Measurements from ENCODE around the gene JAKMIP1.

The JAKMIP1 gene

GRCh38 chr4:6065166-6065565, 135.2 kb downstream of the JAKMIP1 start:
- no peak for DNase-seq (ENCODE audit: low read depth)

GRCh38 chr4:6064383-6064782, 136.0 kb downstream of the JAKMIP1 start:
- DNase-seq (ENCODE audit: low read depth), result no peak

GRCh38 chr4:6063684-6064083, 136.7 kb downstream of the JAKMIP1 start:
- DNase-seq (ENCODE audit: low read depth), result no peak

- DNase-seq (ENCODE audit: low read depth), result no peak
Measured at GRCh38 chr4:6062133-6062532, 138.2 kb downstream of the JAKMIP1 start.

GRCh38 chr4:6059375-6059805, 141.0 kb downstream of the JAKMIP1 start:
- no peak for DNase-seq (ENCODE audit: low read depth)

GRCh38 chr4:6058531-6059374, 141.6 kb downstream of the JAKMIP1 start:
- no peak for DNase-seq (ENCODE audit: low read depth)

- DNase-seq (ENCODE audit: low read depth), result no peak
Measured at GRCh38 chr4:6056976-6057766, 143.2 kb downstream of the JAKMIP1 start.

GRCh38 chr4:6055436-6055835, 144.9 kb downstream of the JAKMIP1 start:
- no peak for DNase-seq (ENCODE audit: low read depth)

GRCh38 chr4:6055030-6055429, 145.3 kb downstream of the JAKMIP1 start:
- DNase-seq (ENCODE audit: low read depth), result no peak

GRCh38 chr4:6054162-6054922, 146.0 kb downstream of the JAKMIP1 start:
- DNase-seq (ENCODE audit: low read depth), result no peak

GRCh38 chr4:6052679-6053078, 147.7 kb downstream of the JAKMIP1 start:
- DNase-seq (ENCODE audit: low read depth), result no peak

- DNase-seq (ENCODE audit: low read depth), result no peak
Measured at GRCh38 chr4:6050551-6050950, 149.8 kb downstream of the JAKMIP1 start.

- no peak for DNase-seq (ENCODE audit: low read depth)
Measured at GRCh38 chr4:6049985-6050384, 150.4 kb downstream of the JAKMIP1 start.

- no peak for DNase-seq (ENCODE audit: low read depth)
Measured at GRCh38 chr4:6049278-6049677, 151.1 kb downstream of the JAKMIP1 start.

- no peak for DNase-seq (ENCODE audit: low read depth)
Measured at GRCh38 chr4:6048537-6048936, 151.8 kb downstream of the JAKMIP1 start.

GRCh38 chr4:6047130-6047673, 153.1 kb downstream of the JAKMIP1 start:
- no peak for DNase-seq (ENCODE audit: low read depth)

GRCh38 chr4:6046526-6047129, 153.7 kb downstream of the JAKMIP1 start:
- no peak for DNase-seq (ENCODE audit: low read depth)

GRCh38 chr4:6044805-6045204, 155.5 kb downstream of the JAKMIP1 start:
- DNase-seq (ENCODE audit: low read depth), result no peak

GRCh38 chr4:6044276-6044675, 156.1 kb downstream of the JAKMIP1 start:
- no peak for DNase-seq (ENCODE audit: low read depth)

- DNase-seq (ENCODE audit: low read depth), result no peak
Measured at GRCh38 chr4:6043843-6044242, 156.5 kb downstream of the JAKMIP1 start.

- DNase-seq (ENCODE audit: low read depth), result no peak
Measured at GRCh38 chr4:6043188-6043587, 157.2 kb downstream of the JAKMIP1 start.

Measured in GM04504 (cell line).